Fibroblast of skin of scalp (primary cell): ENCODE data around the gene UTP4.
A peak's percentile ranks its signal among the peaks of the same experiment; 100 is the strongest.
"Not testable (repeated sequence)": the region's sequence is repeated elsewhere in the genome, so short reads cannot be mapped to it uniquely, and the experiment has no call there.

ENCODE experiments used
- DNase-seq: peaks from one replicate; pipeline ENCODE4 v3.0.0-alpha.2; 2013

The UTP4 gene

GRCh38 chr16:69131839-69132423 is 518 bp upstream of the UTP4 start:
- peak; percentile 89 for DNase-seq

- no peak for DNase-seq
Measured at GRCh38 chr16:69133373-69133954, 1.0 kb downstream of the UTP4 start.

- DNase-seq = no peak
Measured at GRCh38 chr16:69138608-69139007, 6.2 kb downstream of the UTP4 start.

- not testable (repeated sequence) for DNase-seq
Measured at GRCh38 chr16:69139464-69139863, 7.0 kb downstream of the UTP4 start.

GRCh38 chr16:69141014-69141413 is 8.6 kb downstream of the UTP4 start:
- no peak for DNase-seq

GRCh38 chr16:69141936-69142335 is 9.5 kb downstream of the UTP4 start:
- DNase-seq = no peak

- no peak for DNase-seq
Measured at GRCh38 chr16:69143116-69143515, 10.7 kb downstream of the UTP4 start.

GRCh38 chr16:69145658-69146057 is 13.2 kb downstream of the UTP4 start:
- DNase-seq = no peak

- not testable (repeated sequence) for DNase-seq
Measured at GRCh38 chr16:69149621-69150020, 17.2 kb downstream of the UTP4 start.

- peak; percentile 78 for DNase-seq
Measured at GRCh38 chr16:69150146-69150865, 17.9 kb downstream of the UTP4 start.

GRCh38 chr16:69157196-69157595 is 24.7 kb downstream of the UTP4 start:
- DNase-seq = no peak

GRCh38 chr16:69160192-69160591 is 27.7 kb downstream of the UTP4 start:
- no peak for DNase-seq

GRCh38 chr16:69165584-69165983 is 33.1 kb downstream of the UTP4 start:
- no peak for DNase-seq

GRCh38 chr16:69166221-69166833 is 33.9 kb downstream of the UTP4 start:
- DNase-seq = peak; percentile 22

- DNase-seq = no peak
Measured at GRCh38 chr16:69166946-69167930, 34.8 kb downstream of the UTP4 start.

- DNase-seq = no peak
Measured at GRCh38 chr16:69169051-69169450, 36.6 kb downstream of the UTP4 start.

GRCh38 chr16:69169607-69170352 is 37.3 kb downstream of the UTP4 start:
- DNase-seq = no peak

- DNase-seq = peak; percentile 85
Measured at GRCh38 chr16:69171325-69172084, 39.1 kb downstream of the UTP4 start.

- peak; percentile 81 for DNase-seq
Measured at GRCh38 chr16:69176033-69176800, 43.8 kb downstream of the UTP4 start.
